T-helper 22 cell (primary cell): Measurements from ENCODE around the gene CEP72.

Experiments used
- DNase-seq: peaks from one replicate; pipeline ENCODE4 v3.0.0-alpha.2; 2020; ENCODE audit warnings: low read depth

Gene CEP72

DNA sequence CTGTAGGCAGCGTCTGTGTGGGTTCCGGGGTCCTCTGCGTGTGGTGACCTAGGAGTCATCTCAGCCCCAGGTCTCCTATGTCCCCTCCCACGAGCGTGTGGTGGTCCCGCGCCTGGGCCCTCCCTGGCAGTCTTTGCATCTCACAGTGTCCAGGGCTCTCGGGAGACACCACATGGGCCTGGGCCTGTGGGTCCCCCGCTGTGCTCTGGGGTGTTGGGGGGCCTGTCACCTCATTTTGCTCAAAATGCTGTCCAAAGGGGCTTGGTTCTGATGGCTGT lies 27.1 kb downstream of the CEP72 start:
- DNase-seq, result no peak

DNA sequence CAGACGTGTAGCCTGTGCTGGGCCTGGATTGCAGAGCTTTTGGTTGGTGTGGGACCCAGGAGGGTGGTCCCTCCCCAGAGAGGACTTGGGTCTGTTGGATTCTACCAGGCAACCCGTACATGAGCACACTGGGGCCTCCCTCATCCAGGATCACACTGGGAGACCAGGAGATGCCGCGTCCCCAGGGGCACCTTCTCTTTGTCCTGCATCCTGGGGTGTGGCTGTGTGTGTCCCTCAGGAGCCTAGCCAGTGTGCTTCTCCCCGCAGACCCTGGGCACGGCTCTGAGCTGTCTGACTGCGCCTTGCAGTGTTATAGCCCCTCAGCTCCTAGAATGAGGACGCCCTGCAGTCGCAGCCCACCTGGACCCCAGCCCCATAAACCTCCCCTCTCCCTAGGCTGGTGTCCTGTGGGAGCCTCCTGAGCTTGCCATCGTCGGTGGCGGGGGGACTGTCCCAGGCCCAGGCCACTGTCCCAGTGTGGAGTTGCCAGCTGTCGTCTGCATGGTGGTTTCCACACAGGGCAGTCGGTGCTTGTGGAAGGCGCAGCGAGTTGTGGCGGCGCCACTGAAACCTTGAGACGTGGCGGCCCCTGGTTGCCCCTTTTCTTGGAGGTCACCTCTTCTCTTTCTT lies 27.6 kb downstream of the CEP72 start:
- DNase-seq, result no peak

DNA sequence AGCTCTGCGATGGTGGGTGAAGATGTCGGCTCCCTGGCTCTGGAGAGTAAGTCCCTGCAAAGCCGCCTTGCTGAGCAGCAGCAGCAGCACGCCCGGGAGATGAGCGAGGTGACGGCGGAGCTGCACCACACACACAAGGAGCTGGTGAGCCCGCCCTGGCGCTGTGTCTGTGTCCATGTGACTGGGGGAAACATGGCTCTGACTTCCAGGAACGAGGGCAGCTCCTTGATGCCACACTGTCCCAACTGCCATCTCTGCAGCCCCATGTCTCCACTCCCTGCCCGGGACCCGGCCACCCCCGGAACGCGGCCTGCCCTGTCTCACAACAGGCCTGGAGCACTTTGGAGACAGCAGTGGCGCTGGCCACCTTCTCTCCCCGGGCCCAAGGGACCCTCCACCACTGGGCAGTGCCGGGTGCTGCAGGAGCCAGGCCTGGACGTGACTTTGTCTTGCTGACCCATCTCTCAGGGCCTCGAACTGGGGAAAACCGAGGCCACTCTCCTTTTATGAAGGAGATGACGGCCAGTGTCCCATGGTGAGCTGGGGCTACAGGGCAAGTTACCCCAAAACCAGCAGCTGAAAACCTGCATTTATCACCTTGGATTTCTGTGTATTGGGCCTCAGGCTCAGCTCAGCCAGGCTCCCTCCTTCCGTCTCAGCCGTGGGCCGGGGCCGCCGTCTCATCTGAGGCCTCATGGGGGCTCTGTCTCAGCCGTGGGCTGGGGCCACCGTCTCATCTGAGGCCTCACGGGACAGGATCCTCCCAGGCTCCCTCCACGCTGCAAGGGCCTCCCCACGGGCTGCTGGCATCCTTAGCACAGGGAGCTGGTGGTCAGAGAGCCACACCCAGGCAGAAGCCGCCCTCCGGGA lies 28.6 kb downstream of the CEP72 start:
- DNase-seq, result no peak

DNA sequence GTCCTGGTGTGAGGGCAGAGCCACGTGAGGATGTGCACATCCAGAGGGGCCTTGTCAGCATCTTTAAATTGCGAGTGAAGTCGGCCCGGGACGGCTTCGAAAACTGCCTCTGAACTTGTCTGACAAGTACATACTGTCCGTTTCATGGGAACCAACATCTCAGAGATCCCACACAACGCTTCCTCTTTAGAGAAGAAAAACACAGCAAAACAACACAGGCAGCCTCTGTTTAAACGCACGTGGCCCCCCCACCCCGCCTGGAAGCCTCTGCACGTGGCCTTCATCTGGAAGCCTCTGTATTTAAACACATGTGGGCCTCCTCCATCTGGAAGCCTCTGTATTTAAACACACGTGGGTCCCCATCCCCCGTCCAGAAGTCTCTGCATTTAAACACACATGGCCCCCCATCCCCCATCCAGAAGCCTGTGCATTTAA lies 29.2 kb downstream of the CEP72 start:
- no peak for DNase-seq

DNA sequence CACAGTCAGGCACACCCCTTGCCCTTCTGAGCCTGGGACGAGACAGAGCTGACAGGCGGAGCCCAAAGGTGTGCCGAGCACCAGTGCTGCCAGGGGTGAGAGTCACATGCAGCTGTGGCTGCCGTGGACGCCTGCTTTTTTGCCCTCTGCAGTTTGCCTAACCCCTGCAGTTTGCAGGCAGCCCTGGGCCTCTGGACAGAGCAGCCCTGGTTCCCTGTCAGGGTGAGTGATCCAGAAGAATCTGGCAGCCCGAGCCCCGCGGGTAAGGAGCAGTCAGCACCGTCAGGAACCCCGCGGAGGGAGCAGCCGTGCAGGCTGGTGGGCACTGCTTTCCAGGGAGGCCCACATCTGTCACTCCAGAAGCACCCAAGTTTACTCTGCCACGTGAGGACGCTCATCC lies 30.3 kb downstream of the CEP72 start:
- DNase-seq, result no peak

DNA sequence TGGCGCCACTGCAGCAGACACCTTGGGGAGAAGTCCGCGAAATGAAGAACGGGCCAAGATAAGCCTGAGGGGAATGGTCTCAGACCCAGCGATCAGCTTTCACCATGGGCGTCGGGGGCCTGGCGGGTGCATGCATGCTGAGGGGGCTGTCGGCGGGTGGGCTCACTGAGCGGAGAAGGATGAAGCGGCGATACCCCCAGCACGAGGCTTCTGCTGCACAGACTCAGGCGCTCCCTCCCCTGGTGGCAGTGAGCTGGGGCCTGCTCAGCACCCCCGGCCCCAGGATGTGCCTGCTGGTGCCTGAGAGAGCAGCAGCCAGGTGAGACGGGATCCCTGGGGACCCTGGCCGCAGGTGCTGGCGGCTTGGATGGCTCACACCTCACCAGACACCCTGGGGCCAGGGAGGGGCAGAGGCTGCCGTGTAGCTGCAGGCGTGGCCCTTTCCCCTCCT lies 31.2 kb downstream of the CEP72 start:
- DNase-seq, result no peak

DNA sequence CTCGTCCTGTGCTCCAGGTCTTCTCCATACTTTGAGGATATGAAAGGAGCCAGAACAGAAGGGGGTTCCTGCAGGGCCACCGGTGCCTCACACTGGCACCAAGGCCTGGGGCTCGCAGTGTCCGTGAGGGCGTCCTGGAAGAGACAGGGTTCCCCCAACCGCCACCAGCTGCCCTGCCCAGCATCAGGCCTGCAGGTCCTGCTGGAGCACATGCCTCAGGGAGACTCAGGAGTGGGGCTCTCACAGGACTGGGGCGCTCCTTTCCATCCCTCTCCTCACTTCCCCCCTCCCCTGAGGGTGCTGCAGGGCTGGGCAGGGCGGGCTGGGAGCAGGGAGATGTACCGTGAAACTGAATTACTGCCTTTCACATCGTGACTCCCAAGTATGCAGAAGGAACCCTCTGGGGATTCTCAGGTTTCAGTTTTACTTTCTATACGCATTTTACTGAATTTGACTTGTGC lies 31.7 kb downstream of the CEP72 start:
- DNase-seq, result no peak

DNA sequence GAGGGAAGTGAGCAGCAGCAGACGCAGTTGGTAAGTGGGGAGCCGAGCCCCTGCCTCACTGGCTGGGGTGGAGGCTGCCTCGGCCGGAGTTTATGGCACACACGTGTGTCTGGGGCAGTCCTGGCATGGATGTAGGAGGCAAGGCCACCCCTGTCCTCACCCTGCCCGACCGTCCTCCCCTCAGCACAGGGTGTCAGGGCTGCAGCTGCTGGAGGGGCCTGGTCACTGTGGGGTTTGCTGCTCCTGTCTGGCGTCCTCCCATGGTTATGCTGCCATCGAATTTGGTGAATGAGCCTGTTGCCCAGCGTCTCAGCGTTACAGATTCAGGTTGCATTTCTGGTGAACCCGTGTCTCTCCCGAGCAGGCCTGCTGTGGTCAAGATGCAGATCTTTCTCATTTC lies 32.4 kb downstream of the CEP72 start:
- DNase-seq, result no peak

DNA sequence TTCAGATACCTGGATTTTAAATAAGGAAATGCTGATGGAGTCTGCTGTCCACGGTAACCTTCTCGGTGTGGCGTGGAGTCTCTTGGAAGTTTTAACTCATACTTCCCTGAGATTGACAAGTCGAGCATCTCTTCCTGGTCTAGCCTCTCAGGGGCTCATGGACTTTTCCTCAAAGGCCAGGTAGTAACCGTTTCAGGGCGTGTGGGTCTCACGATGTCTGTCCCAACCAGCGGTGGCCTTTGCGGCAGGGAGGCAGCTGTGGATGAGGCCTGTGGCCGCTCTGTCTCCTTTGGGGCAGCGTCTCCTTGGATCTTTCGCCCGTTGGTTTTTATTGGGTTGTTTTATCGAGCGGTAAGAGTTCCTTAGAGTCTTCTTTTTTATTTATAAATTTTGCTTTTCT lies 32.8 kb downstream of the CEP72 start:
- no peak for DNase-seq

DNA sequence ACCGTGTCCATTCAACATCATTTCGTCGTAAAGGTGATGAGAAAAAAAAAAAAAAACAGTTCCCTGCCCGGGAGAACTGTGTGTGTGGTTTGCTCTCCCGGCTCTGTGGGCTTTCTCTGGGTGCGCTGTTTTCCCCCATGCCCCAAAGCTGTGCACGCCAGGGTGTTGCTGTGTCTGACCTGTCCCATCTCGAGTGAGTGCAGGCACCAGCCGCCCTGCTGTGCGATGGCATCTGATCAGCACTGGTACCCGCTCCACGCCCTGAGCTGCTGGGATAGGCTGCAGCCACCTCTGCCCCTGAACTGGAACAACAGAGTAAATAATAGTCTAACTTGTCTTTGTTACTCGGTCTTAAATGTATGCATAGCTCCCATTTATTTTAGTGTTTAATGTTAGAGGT lies 33.3 kb downstream of the CEP72 start:
- no peak for DNase-seq

DNA sequence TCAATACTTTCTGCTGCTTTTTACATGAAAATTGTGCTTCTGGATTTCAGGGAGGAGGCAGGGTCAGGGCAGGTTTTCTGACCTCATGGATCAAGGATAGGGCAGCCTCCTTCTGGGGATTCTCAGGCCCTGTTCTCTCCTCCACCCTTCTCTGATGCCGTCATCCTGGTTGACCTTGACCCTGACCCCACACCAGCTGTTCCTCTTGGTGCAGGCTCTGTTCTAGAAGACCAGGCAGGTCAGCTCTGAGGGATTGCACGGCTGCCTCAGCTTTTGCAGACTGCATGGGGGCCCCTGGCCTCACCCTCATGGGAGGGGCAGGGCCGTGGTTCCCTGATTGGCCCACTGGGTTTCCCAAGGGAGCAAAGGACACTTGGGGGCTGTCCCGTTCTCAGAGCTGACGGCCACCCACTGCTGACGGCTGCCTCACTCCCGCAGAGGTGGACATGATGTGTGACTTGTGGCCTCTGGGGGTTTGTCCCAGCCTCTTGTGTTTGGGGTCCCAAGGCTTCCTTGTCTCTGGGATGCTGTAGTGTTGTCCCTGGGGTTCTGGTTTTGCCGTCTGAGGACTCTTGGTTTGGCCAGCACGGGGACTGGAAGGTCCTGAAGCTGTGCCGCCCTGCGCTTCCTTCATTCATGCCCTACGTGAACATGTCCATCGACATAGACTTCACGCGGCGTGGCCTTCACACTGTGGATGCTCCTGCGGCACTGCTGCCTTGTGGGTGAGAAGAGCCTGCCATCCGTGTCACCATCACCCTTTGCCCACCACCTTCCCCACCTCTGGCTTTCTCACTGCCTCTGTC lies 34.5 kb downstream of the CEP72 start:
- DNase-seq, result no peak

DNA sequence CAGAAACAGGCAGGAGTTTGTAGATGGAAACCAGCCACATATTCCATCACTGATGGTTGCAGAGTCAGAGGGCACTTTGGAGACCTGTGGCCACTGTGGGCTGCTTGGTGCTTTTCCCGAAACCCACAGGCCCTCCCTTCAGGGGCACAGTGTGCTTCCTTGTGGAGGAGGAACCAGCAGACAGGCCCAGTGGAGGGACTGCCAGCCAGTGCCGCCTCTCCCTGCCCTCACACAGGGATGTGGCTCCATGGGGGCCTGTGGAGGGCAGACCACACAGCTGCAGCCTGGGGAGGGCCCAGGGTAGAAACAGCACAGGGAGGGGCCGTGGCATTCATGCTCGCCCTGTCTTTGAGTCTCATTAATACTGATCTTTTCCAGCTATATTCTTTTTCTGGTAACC lies 35.2 kb downstream of the CEP72 start:
- no peak for DNase-seq

DNA sequence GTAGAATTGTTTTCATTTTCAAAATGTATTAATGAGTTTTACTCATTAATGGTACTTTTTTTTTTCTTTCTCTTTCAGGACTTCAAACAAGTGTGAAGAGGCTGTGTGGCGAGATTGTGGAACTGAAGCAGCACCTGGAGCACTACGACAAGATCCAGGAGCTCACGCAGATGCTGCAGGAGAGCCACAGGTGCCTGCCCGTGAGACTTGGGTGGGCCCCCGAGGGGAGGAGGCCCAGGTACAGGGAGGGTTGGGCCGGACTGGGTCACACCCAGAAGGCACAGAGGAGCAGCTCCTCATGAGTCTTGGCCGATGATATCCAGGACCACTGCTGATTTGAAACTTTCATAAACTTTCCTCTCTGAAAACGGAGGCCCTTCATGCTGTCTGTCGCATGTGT lies 35.6 kb downstream of the CEP72 start:
- no peak for DNase-seq

DNA sequence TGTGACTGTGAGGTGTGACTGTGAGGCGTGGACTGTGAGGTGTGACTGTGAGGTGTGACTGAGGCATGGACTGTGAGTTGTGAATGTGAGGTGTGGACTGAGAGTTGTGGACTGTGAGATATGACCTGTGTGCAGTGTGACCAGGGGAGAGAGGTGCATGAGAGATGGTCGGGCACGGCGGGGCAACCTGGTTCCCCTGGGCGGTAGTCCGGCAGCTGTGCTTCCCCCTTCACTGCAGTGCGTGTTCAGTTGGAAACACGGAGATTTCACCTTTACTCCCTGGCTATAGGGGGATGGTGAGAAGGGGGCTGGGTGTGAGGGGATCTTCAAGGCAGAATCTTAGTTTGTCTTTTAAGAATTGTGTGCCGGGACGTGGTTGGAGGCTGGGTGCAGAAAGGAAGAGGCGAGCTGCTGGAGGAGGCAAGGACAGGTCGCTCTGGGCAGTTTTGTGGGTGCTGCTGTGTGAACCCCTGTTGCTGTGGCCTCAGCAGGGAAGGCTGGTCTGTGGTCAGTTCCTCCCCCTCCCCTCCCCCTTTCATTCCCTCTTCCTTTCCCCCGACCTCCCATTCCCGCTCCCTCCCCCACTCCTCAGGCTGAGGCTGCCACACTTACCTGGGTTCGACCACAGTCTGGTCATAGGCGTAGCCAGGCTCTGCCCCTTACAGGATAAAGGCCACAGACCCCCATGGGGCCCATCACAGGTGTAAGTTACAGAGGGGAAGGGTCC lies 39.3 kb downstream of the CEP72 start:
- no peak for DNase-seq

DNA sequence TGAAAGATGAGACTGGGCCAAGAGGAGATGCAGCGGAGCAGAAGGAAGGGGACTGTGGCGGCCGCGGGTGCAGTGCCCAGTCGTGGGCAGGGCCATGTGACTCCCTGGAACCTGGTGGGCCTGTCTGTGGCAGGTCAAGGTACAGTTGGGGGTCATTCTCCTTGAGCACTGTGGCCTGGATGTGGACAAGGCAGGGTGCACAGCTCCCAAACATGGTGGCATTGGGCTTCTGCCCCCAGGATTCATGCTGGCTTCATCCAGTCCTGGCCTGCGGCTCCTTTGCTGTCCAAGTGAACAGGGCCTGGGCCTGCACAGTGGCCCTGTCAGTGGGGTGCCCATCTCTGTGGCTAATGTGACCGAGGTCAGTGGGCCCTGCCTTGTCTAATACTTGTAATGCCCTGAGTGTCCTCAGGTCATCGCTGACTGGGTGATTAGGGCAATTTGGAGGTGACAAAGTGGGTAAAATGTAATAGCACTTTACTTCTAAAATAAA lies 39.9 kb downstream of the CEP72 start:
- no peak for DNase-seq

DNA sequence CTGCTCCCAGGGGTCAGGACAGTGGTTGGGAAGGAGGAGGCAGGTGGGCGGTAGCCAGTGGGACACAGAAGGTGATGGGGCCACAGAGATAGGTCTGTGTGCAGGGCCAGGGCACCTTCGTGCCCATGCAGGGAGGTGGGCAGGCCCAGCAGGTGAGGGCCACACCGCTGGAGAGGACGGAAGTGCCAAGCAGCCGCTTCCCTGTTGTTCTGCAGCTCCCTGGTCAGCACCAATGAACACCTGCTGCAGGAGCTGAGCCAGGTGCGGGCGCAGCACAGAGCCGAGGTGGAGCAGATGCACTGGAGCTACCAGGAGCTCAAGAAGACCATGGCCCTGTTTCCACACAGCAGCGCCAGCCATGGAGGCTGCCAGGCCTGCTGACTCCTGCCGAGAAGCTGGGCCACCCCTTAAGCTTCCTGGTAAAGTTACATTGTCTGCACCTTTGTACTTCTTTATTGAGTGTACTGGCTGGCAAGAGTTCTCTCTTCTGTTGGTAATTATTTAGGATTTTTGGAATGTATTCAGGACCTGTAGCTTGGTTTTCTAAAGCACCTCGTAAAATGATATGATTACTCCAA lies 40.7 kb downstream of the CEP72 start:
- no peak for DNase-seq

DNA sequence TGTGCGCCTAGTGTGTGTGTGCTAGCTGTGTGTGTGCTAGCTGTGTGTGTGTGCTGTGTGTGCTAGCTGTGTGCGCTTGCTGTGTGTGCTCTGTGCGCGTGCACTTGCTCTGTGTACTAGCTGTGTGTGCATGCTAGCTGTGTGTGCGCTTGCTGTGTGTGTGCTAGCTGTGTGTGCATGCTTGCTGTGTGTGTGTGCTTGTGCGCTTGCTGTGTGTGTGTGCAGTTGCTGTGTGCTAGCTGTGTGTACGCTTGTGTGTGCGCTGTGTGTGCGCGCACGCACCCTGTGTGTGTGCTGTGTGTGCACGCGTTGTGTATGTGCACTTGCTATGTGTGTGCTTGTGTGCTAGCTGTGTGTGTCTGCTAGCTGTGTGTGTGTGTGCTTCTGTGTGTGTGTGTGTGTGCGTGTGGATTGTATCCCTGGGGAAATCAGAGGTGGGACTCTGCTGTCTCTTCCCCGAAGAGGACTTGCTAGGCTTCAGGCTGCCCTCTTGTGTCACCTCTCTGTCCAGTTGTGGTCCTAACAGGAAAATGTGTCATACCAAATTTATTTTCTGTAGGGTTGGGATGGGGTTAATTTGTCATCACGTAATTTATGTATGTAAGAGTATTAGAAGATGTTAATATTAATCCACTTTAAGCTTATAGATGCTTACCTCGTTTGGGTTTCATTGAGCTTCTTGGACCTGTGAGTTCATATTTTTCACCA lies 42.1 kb downstream of the CEP72 start:
- DNase-seq, result no peak

DNA sequence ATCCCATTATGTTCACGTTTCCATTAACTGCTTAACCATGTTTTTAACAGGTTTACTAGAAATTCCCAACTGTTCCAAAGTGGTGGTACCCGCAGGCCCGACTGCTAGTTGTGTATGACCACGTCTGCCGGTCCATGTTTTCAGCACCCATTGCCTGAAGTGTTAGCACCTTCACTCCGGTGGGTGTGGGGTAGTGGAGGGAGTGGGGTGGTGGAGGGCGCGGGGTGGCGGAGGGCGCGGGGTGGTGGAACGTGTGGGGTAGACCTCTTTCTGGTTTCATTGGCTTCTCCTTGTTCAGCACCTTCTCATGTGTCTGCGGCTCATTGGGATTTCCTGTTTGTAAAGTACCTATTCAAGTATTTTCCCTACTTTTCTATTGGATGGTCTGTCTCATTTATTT lies 43.3 kb downstream of the CEP72 start:
- DNase-seq, result no peak

DNA sequence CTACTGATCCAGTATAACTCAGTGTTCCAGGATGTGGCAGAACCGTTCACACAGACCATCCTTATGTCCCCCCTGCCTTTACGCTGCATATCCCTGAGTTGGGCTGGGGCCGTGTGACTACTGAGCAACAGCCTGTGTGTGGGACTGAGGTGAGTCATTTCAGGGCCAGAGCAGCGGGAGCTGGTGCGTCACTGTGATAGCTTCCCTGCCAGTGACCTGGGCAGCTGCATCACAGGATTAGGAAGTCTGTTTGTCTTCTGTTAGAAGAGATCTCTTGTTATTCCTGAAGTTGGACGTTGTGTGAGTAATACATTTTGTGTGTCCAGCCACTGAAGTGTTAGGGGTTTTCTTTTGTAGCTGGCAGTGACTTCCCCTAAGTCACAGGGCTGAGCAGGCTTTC lies 45.4 kb downstream of the CEP72 start:
- DNase-seq, result no peak

DNA sequence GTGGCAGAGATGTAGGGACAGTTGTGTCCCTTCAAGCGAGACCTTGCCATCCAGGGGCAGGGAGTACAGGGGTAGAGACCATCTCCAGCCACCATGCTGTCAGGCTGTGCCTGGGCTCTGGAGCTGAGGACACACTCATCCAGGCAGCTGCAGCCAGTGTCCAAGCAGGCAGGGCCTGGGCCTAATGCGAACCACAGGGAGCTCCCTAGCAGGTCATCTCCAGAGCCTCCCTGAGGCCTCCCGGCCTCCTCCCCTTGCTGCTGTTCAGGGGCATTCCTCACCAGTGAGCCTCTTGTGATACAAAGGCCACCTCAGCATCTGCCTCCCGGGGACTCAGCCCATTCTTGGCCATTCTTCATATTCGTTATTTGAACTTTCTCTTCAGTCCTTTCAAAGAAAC lies 46.0 kb downstream of the CEP72 start:
- DNase-seq, result no peak
